ENCODE data around the gene PRR12. TPM values are rescaled to one million over a fixed set of nuclear protein-coding genes. Genes with fewer than 3 reads are reported as not detected.

PRR12 gene
- total and polyA plus RNA-seq, 9 of the 15 experiments (the other 6 are each of a cell fraction or from before 2014, with no cell fraction given): 0.01 to 21.1 (median 0.98) TPM

DNA sequence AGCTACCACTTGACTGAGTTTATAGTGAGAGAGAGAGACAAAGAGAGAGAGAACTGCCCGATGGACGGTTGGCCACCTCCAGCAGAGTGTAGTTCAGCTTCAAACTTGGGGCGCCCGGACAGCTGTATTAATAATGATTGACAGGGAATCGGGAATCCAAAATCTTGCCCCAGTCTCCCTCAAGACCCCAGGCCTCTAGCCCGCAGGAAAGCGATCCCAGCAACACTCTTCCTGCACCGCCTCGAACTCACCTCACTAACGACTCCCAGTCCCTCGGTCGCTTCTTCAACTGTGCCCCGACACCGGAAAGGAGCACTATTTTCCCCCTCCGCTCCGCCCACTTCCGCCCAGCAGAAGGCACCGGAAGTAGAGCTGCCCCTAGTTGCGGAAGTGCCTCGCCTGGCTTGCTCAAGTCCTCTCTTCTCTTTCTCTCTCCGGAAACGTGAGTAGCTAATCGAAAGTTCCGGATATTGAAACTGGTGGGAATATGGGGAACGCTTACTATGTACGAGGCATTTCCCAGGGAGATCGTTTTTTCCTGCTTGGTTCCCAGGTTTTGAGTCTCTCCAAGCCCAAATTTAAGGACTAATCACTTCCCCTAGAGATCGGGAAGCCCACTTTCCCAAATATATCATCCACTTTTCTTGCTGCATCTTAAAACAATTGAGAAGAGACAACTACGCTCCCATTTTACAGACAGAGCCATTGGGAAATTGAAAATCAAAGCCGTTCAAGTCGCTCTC is 10.5 kb upstream of the PRR12 start, which contains the start of gene NOSIP (continued):
- TF ChIP-seq, protein P1, sequence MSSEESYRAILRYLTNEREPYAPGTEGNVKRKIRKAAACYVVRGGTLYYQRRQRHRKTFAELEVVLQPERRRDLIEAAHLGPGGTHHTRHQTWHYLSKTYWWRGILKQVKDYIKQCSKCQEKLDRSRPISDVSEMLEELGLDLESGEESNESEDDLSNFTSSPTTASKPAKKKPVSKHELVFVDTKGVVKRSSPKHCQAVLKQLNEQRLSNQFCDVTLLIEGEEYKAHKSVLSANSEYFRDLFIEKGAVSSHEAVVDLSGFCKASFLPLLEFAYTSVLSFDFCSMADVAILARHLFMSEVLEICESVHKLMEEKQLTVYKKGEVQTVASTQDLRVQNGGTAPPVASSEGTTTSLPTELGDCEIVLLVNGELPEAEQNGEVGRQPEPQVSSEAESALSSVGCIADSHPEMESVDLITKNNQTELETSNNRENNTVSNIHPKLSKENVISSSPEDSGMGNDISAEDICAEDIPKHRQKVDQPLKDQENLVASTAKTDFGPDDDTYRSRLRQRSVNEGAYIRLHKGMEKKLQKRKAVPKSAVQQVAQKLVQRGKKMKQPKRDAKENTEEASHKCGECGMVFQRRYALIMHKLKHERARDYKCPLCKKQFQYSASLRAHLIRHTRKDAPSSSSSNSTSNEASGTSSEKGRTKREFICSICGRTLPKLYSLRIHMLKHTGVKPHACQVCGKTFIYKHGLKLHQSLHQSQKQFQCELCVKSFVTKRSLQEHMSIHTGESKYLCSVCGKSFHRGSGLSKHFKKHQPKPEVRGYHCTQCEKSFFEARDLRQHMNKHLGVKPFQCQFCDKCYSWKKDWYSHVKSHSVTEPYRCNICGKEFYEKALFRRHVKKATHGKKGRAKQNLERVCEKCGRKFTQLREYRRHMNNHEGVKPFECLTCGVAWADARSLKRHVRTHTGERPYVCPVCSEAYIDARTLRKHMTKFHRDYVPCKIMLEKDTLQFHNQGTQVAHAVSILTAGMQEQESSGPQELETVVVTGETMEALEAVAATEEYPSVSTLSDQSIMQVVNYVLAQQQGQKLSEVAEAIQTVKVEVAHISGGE (CRISPR knock-in tag; IDR thresholded peaks at IDR 0.05): peak; percentile 97 to 100 (median 99)
- TF ChIP-seq, protein P2, sequence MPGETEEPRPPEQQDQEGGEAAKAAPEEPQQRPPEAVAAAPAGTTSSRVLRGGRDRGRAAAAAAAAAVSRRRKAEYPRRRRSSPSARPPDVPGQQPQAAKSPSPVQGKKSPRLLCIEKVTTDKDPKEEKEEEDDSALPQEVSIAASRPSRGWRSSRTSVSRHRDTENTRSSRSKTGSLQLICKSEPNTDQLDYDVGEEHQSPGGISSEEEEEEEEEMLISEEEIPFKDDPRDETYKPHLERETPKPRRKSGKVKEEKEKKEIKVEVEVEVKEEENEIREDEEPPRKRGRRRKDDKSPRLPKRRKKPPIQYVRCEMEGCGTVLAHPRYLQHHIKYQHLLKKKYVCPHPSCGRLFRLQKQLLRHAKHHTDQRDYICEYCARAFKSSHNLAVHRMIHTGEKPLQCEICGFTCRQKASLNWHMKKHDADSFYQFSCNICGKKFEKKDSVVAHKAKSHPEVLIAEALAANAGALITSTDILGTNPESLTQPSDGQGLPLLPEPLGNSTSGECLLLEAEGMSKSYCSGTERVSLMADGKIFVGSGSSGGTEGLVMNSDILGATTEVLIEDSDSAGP (CRISPR knock-in tag; IDR thresholded peaks at IDR 0.05): no peak
- TF ChIP-seq CTBP1 (IDR thresholded peaks at IDR 0.05; ENCODE audit: borderline replicate concordance) (peak; percentile 84), MAZ (CRISPR knock-in tag; conservative IDR thresholded peaks at IDR 0.05 in 1 of 2, IDR thresholded peaks at IDR 0.05 in 1 of 2) (peak; percentile 32 to 84; a peak in 2 of 4 replicates), MYC (IDR thresholded peaks at IDR 0.05; ENCODE audit: low read depth, low read length) (0 out of 2 replicates have a peak, but pooled peaks have one; percentile 30), MYC (CRISPR knock-in tag; IDR thresholded peaks at IDR 0.05; ENCODE audit: borderline replicate concordance, low read depth) (no peak), E2F8 (IDR thresholded peaks at IDR 0.05; ENCODE audit: low read depth, partially characterized antibody) (peak; percentile 98), SMARCC2 (IDR thresholded peaks at IDR 0.05; ENCODE audit: low read depth) (no peak), GABPB1 (CRISPR knock-in tag; IDR thresholded peaks at IDR 0.05) (peak; percentile 100), E2F3 (CRISPR knock-in tag; IDR thresholded peaks at IDR 0.05) (no peak), ELF1 (tag; IDR thresholded peaks at IDR 0.05) (peak; percentile 97), NFRKB (IDR thresholded peaks at IDR 0.05; ENCODE audit: low read depth) (no peak), KDM5B (IDR thresholded peaks at IDR 0.05; ENCODE audit: insufficient replicate concordance, low read depth, low read length) (peak; percentile 99), ZSCAN29 (IDR thresholded peaks at IDR 0.05) (no peak)
- TF ChIP-seq, protein P3, sequence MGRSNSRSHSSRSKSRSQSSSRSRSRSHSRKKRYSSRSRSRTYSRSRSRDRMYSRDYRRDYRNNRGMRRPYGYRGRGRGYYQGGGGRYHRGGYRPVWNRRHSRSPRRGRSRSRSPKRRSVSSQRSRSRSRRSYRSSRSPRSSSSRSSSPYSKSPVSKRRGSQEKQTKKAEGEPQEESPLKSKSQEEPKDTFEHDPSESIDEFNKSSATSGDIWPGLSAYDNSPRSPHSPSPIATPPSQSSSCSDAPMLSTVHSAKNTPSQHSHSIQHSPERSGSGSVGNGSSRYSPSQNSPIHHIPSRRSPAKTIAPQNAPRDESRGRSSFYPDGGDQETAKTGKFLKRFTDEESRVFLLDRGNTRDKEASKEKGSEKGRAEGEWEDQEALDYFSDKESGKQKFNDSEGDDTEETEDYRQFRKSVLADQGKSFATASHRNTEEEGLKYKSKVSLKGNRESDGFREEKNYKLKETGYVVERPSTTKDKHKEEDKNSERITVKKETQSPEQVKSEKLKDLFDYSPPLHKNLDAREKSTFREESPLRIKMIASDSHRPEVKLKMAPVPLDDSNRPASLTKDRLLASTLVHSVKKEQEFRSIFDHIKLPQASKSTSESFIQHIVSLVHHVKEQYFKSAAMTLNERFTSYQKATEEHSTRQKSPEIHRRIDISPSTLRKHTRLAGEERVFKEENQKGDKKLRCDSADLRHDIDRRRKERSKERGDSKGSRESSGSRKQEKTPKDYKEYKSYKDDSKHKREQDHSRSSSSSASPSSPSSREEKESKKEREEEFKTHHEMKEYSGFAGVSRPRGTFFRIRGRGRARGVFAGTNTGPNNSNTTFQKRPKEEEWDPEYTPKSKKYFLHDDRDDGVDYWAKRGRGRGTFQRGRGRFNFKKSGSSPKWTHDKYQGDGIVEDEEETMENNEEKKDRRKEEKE (IDR thresholded peaks at IDR 0.05; ENCODE audit: borderline replicate concordance in 1 of 2, control insufficient read depth in 1 of 2, low read depth in 2 of 2, low read length in 1 of 2): peak in 1 of 2 experiments; percentile 98; a peak in 2 of 4 replicates

All from K562 (cell line).